Neural cell (in vitro differentiated cells): Measurements from ENCODE around the gene CHAF1B.

ENCODE experiments used
- CTCF ChIP-seq: fragments of 450-650 bp; IDR thresholded peaks from 2 replicates; pipeline ENCODE4 v1.5.1; 2014; ENCODE audit warnings: antibody characterized with exemption, mild to moderate bottlenecking, moderate library complexity; ENCODE audit not compliant: poor library complexity, severe bottlenecking
- EP300 ChIP-seq: fragments of 450-650 bp; conservative IDR thresholded peaks from 2 replicates; pipeline ENCODE4 v1.6.1; 2014; ENCODE audit warnings: antibody characterized with exemption, mild to moderate bottlenecking, moderate library complexity; ENCODE audit not compliant: poor library complexity, severe bottlenecking
- EZH2 ChIP-seq: fragments of 200-600, 300-800 bp; shearing (Covaris generic), sonication (generic); IDR thresholded peaks from 2 replicates; pipeline ENCODE4 v1.6.1; 2014; ENCODE audit warnings: antibody characterized with exemption, low read length, borderline replicate concordance, mild to moderate bottlenecking; ENCODE audit not compliant: insufficient read depth, poor library complexity, severe bottlenecking
- POLR2AphosphoS5 ChIP-seq: IDR thresholded peaks from 2 replicates; pipeline ENCODE4 v1.6.1; 2012
- TAF1 ChIP-seq: IDR thresholded peaks from 2 replicates; pipeline ENCODE4 v1.6.1; 2012; ENCODE audit warnings: low read depth

DNA sequence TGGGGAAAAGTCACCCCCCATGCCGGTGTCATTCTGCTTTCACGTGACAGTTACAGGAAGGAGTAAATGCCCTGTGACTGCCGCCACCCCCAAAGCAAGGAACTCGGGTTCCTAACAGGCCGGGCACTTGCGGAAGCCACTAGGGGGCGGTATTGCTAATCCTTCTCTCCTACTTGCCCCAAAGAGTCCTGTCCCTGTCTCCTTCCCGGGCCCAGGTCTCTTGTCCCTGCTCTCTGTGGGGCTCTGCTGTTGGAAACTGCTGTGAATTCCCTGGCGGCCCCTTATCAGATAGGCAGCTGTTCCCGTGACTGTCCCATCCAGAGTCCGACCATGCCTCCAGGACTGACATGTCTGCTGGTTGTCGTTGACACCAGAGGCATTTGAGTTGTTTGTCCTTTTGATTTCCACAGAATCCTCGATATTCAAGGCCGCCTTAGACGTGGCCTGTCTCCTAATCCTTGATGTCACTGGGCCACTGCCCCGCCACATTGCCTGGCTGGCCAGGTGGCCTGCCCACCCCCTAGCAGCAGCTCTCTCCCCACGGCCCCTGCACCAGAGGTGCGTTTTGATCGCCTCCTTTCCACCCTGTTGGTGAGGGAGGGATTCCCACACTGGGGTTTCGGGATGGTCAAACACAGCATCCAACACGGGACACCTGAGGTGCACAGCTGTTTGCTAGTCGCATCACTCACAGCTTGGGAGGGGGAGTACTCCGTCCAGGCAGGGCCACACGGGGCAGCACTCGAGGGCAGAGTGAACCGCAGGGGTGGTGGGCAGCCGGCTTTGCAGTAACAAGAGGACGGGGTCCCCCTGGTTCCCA is 37.3 kb downstream of the CHAF1B start:
- TF ChIP-seq CTCF (no peak), EP300 (no peak), POLR2AphosphoS5 (no peak), EZH2 (no peak), TAF1 (no peak)
